ENCODE data around the gene KLHL3. TPM values are rescaled to one million over a fixed set of nuclear protein-coding genes. Genes with fewer than 3 reads are reported as not detected.

Gene KLHL3
- 6.4 TPM for polyA plus RNA-seq (2013, experiment 1 of 2)
- polyA plus RNA-seq (2013, experiment 2 of 2), result 6.8 TPM

DNA sequence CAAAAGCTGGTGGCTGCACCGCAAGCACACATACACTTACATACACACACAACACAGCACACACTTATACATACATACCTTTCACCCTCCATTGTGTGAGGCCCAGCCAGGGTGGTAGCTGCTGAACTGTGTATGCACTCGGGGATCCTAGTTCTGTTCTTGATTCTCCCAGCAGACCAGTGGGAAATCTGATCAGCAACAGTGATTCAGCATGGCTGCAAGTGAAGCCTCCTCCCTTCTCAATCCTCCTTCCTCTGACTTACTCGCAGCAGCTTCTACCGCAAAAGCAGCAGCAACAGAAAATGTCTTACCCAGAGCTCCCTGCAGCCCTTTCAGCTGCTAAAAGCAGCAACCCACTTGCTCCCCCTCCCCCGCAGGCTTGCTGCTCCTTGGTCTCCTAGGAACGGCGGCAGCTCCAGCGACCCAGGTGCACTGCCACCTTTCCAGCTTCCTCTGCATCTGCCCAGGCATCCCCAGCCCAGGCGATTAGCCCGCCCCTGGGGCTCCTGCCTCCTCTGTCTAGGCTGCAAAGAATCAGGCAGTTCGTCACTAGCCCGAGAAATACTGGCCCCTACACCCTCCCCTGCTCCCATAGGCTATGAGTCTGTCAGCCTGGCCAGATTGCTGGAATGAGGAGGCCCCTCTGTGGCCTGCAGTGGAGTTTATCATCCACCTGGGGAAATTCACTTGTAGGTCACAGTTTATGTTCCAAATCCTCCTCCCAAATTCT is at the start of gene KLHL3:
Gene KLHL3 (minus strand): TSS at position 535 of the 730 bp plus-strand sequence. CDS start 443 bp downstream, at position 92.
- H3K36me3 ChIP-seq (replicated peaks in 1 of 2; ENCODE audit: control insufficient read depth in 2 of 2, insufficient read depth in 2 of 2, low read length in 2 of 2), result no peaks in the 10 kb centered on the region
- H2BK15ac ChIP-seq (ENCODE audit: low read length), result peak within 1 kb of the TSS; percentile 68
- no peak within 1 kb of the TSS for H2BK12ac ChIP-seq (ENCODE audit: low read length)
- peaks cover 0 to 6% (median 0%) of the 10 kb centered on the region in 3 experiments for H3K27me3 ChIP-seq (ENCODE audit: control insufficient read depth in 3 of 3, insufficient read depth in 3 of 3, low read depth in 1 of 3, low read length in 3 of 3)
- H3K14ac ChIP-seq (ENCODE audit: low read length), result peak within 1 kb of the TSS; percentile 5
- peak within 1 kb of the TSS; percentile 49 for H2BK120ac ChIP-seq (ENCODE audit: low read depth, low read length)
- H3K79me1 ChIP-seq (ENCODE audit: low read depth, low read length), result no peaks in the 10 kb centered on the region
- H3K4ac ChIP-seq (ENCODE audit: low read length), result no peak within 1 kb of the TSS
- H3K4me3 ChIP-seq (ENCODE audit: low read length in 2 of 2), result peak within 1 kb of the TSS; percentile 57 to 80
- H2AK5ac ChIP-seq (ENCODE audit: low read depth, low read length), result no peak within 1 kb of the TSS
- H4K91ac ChIP-seq (ENCODE audit: low read depth, low read length, poor library complexity), result peak within 1 kb of the TSS; percentile 47
- peak within 1 kb of the TSS; percentile 72 for H3K4me2 ChIP-seq (ENCODE audit: insufficient read depth, low read length, poor library complexity, severe bottlenecking)
- peak within 1 kb of the TSS; percentile 60 for H3K23ac ChIP-seq (ENCODE audit: low read depth, low read length, poor library complexity)
- no peak within 1 kb of the TSS for H4K8ac ChIP-seq (ENCODE audit: low read depth, low read length)
- peak; percentile 67 for DNase-seq (ENCODE audit: low spot score)
- H3K27ac ChIP-seq (replicated peaks; ENCODE audit: low read length), result peak within 1 kb of the TSS; percentile 80
- WGBS, 2 donors (ENCODE audit: extremely low coverage in 2 of 2, insufficient read length in 2 of 2, insufficient replicate concordance in 1 of 2), result no CpG with 5 or more reads among the region's 12 CpGs
- H3K18ac ChIP-seq (ENCODE audit: low read length), result peak within 1 kb of the TSS; percentile 76
- peak within 1 kb of the TSS; percentile 89 for H2AFZ ChIP-seq (ENCODE audit: low read length)
- H3K4me1 ChIP-seq (ENCODE audit: control insufficient read depth in 2 of 2, insufficient read depth in 1 of 2, low read depth in 1 of 2, low read length in 2 of 2), result peaks cover 9 to 11% of the 10 kb centered on the region in 2 donors
- peak within 1 kb of the TSS; percentile 71 for H3K9ac ChIP-seq (ENCODE audit: low read depth, low read length, poor library complexity)
- H2BK5ac ChIP-seq (ENCODE audit: low read length), result peak within 1 kb of the TSS; percentile 44
- no peaks in the 10 kb centered on the region for H3K9me3 ChIP-seq (replicated peaks in 1 of 2; ENCODE audit: control insufficient read depth in 2 of 2, insufficient read depth in 1 of 2, low read depth in 1 of 2, low read length in 2 of 2)

DNA sequence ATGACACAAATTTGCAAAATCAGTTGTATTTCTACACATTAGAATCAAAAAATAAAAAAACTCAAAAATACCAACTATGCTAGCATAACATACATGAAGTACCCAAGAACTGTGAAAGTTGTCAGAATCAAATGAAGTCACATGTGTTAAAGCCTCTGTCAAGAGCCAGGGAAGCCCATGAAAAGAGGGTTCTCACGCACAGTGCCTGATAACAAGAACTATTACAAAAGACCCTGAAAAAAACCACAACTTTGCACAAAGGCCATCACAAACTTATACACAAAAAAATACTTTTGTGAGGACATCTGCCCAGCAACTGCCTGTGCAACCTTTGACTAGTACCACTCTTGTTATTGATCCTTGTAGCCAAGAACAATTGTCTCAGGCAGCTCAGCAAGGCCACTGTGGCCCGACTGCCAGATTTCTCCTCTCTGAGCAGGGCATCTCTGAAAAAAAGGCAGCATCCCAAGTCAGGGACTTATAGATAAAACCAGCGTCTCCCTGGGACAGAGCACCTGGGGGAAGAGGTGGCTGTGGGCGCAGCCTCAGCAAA is 47.2 kb upstream of the KLHL3 start:
- H3K36me3 ChIP-seq (replicated peaks in 1 of 2; ENCODE audit: control insufficient read depth in 2 of 2, insufficient read depth in 2 of 2, low read length in 2 of 2), result no peaks in the 10 kb centered on the region
- DNase-seq (ENCODE audit: low spot score), result no peak
- H3K27ac ChIP-seq (replicated peaks; ENCODE audit: low read length), result no peak overlapping the region
- peaks cover 0 to 2% (median 0%) of the 10 kb centered on the region in 3 experiments for H3K27me3 ChIP-seq (ENCODE audit: control insufficient read depth in 3 of 3, insufficient read depth in 3 of 3, low read depth in 1 of 3, low read length in 3 of 3)
- peaks cover 0 to 12% of the 10 kb centered on the region in 2 donors for H3K4me1 ChIP-seq (ENCODE audit: control insufficient read depth in 2 of 2, insufficient read depth in 1 of 2, low read depth in 1 of 2, low read length in 2 of 2)
- H3K9ac ChIP-seq (ENCODE audit: low read depth, low read length, poor library complexity), result no peak overlapping the region
- no peak overlapping the region for H2AK5ac ChIP-seq (ENCODE audit: low read depth, low read length)
- no peak overlapping the region for H3K18ac ChIP-seq (ENCODE audit: low read length)
- no peak overlapping the region for H2BK15ac ChIP-seq (ENCODE audit: low read length)
- H4K91ac ChIP-seq (ENCODE audit: low read depth, low read length, poor library complexity), result no peak overlapping the region
- no peak overlapping the region for H3K4ac ChIP-seq (ENCODE audit: low read length)
- H2BK120ac ChIP-seq (ENCODE audit: low read depth, low read length), result no peak overlapping the region
- H4K8ac ChIP-seq (ENCODE audit: low read depth, low read length), result no peak overlapping the region
- WGBS, 2 donors (ENCODE audit: extremely low coverage in 2 of 2, insufficient read length in 2 of 2, insufficient replicate concordance in 1 of 2), result no CpG with 5 or more reads among the region's 4 CpGs
- H3K9me3 ChIP-seq (replicated peaks in 1 of 2; ENCODE audit: control insufficient read depth in 2 of 2, insufficient read depth in 1 of 2, low read depth in 1 of 2, low read length in 2 of 2), result no peaks in the 10 kb centered on the region
- H2BK5ac ChIP-seq (ENCODE audit: low read length), result no peak overlapping the region
- no peak overlapping the region for H3K14ac ChIP-seq (ENCODE audit: low read length)
- no peaks in the 10 kb centered on the region for H3K79me1 ChIP-seq (ENCODE audit: low read depth, low read length)
- no peak overlapping the region for H3K4me3 ChIP-seq (ENCODE audit: low read length in 2 of 2)
- no peak overlapping the region for H3K23ac ChIP-seq (ENCODE audit: low read depth, low read length, poor library complexity)
- no peak overlapping the region for H2AFZ ChIP-seq (ENCODE audit: low read length)
- no peak overlapping the region for H2BK12ac ChIP-seq (ENCODE audit: low read length)
- H3K4me2 ChIP-seq (ENCODE audit: insufficient read depth, low read length, poor library complexity, severe bottlenecking), result no peak overlapping the region

DNA sequence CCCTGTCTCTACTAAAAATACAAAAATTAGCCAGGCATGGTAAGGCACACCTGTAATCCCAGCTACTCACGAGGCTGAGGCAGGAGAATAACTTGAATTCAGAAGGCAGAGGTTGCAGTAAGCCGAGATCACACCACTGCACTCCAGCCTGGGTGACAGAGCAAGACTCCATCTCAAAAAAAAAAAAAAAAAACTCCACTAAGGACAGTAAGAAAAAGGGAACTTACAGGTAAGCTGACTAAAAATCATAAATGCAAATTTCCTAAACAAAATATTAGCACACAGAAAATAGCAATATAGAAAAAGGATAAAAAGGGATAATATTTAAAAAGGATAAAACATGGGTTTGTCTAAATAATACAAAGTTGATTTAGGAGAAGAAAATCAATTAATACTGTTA is 46.2 kb upstream of the KLHL3 start:
- no peak overlapping the region for H2AFZ ChIP-seq (ENCODE audit: low read length)
- no peak overlapping the region for H2BK15ac ChIP-seq (ENCODE audit: low read length)
- no peak overlapping the region for H4K8ac ChIP-seq (ENCODE audit: low read depth, low read length)
- H3K4me3 ChIP-seq (ENCODE audit: low read length in 2 of 2), result no peak overlapping the region
- no peak for DNase-seq (ENCODE audit: low spot score)
- no peak overlapping the region for H2AK5ac ChIP-seq (ENCODE audit: low read depth, low read length)
- no peak overlapping the region for H3K4ac ChIP-seq (ENCODE audit: low read length)
- H2BK120ac ChIP-seq (ENCODE audit: low read depth, low read length), result no peak overlapping the region
- no peak overlapping the region for H3K9ac ChIP-seq (ENCODE audit: low read depth, low read length, poor library complexity)
- H4K91ac ChIP-seq (ENCODE audit: low read depth, low read length, poor library complexity), result no peak overlapping the region
- no CpG with 5 or more reads among the region's 2 CpGs for WGBS, 2 donors (ENCODE audit: extremely low coverage in 2 of 2, insufficient read length in 2 of 2, insufficient replicate concordance in 1 of 2)
- H3K79me1 ChIP-seq (ENCODE audit: low read depth, low read length), result no peaks in the 10 kb centered on the region
- H3K18ac ChIP-seq (ENCODE audit: low read length), result no peak overlapping the region
- no peak overlapping the region for H3K14ac ChIP-seq (ENCODE audit: low read length)
- H3K4me1 ChIP-seq (ENCODE audit: control insufficient read depth in 2 of 2, insufficient read depth in 1 of 2, low read depth in 1 of 2, low read length in 2 of 2), result peaks cover 0 to 12% of the 10 kb centered on the region in 2 donors
- H2BK5ac ChIP-seq (ENCODE audit: low read length), result no peak overlapping the region
- no peak overlapping the region for H3K4me2 ChIP-seq (ENCODE audit: insufficient read depth, low read length, poor library complexity, severe bottlenecking)
- H2BK12ac ChIP-seq (ENCODE audit: low read length), result no peak overlapping the region
- peaks cover 0 to 5% (median 0%) of the 10 kb centered on the region in 3 experiments for H3K27me3 ChIP-seq (ENCODE audit: control insufficient read depth in 3 of 3, insufficient read depth in 3 of 3, low read depth in 1 of 3, low read length in 3 of 3)
- no peak overlapping the region for H3K27ac ChIP-seq (replicated peaks; ENCODE audit: low read length)
- H3K36me3 ChIP-seq (replicated peaks in 1 of 2; ENCODE audit: control insufficient read depth in 2 of 2, insufficient read depth in 2 of 2, low read length in 2 of 2), result no peaks in the 10 kb centered on the region
- H3K23ac ChIP-seq (ENCODE audit: low read depth, low read length, poor library complexity), result no peak overlapping the region
- no peaks in the 10 kb centered on the region for H3K9me3 ChIP-seq (replicated peaks in 1 of 2; ENCODE audit: control insufficient read depth in 2 of 2, insufficient read depth in 1 of 2, low read depth in 1 of 2, low read length in 2 of 2)

Data from neuronal stem cell (in vitro differentiated cells).